A549 (cell line): ENCODE measurements around the gene F8A1.

ENCODE experiments used
- CTCF ChIP-seq: fragments of >200 bp; sonication (Bioruptor Twin); formaldehyde crosslinking; IDR thresholded peaks from 3 replicates; pipeline ENCODE4 v1.5.1; 2016
- ELK1 ChIP-seq: fragments of 150-350 bp; IDR thresholded peaks from 2 replicates; pipeline ENCODE4 v1.6.1; 2014; ENCODE audit warnings: low read depth, mild to moderate bottlenecking, low read length
- KDM1A ChIP-seq: fragments of 200-600 bp; sonication (generic); IDR thresholded peaks from 2 replicates; pipeline ENCODE4 v1.6.1; 2016; ENCODE audit warnings: low read depth, mild to moderate bottlenecking
- TP53 ChIP-seq: fragments of 250-450 bp; sonication (Bioruptor Pico); IDR thresholded peaks from 2 replicates; pipeline ENCODE4 v1.5.0; 2021; ENCODE audit warnings: mild to moderate bottlenecking, moderate library complexity
- ZNF302 ChIP-seq: fragments of 250-450 bp; sonication (Bioruptor Pico); IDR thresholded peaks from 2 replicates; pipeline ENCODE4 v1.9.0; 2021; ENCODE audit warnings: inconsistent platforms, mild to moderate bottlenecking, moderate library complexity

GRCh38 chrX:154873329-154873728 is 12.8 kb upstream of the F8A1 start:
- TF ChIP-seq CTCF (no peak), ELK1 (no peak), TP53 (CRISPR knock-in tag) (no peak), ZNF302 (CRISPR knock-in tag) (no peak), KDM1A (no peak)
